DOHH2 (cell line): Measurements from ENCODE around the gene COMT.

ENCODE experiments used
- H3F3A ChIP-seq: fragments of 200-600 bp; sonication (generic), shearing (Covaris generic); 2 replicates; pipeline ENCODE4 v1.6.0; 2016; ENCODE audit warnings: antibody characterized with exemption, mild to moderate bottlenecking; ENCODE audit not compliant: control insufficient read depth, insufficient read depth
- H3K27ac ChIP-seq: fragments of 200-600 bp; sonication (generic); 2 replicates; pipeline ENCODE4 v1.5.1; 2014; ENCODE audit warnings: low read depth, mild to moderate bottlenecking, low read length, moderate library complexity
- H3K27me3 ChIP-seq: fragments of 200-600 bp; sonication (generic); 2 replicates; pipeline ENCODE4 v1.6.1; 2014; ENCODE audit warnings: mild to moderate bottlenecking, low read length, mixed read lengths; ENCODE audit not compliant: control insufficient read depth
- H3K36me3 ChIP-seq: fragments of 200-600 bp; sonication (generic); 2 replicates; pipeline ENCODE4 v1.6.1; 2014; ENCODE audit warnings: mild to moderate bottlenecking, low read length, moderate library complexity, mixed read lengths; ENCODE audit not compliant: control insufficient read depth
- H3K4me1 ChIP-seq: fragments of 200-600 bp; sonication (generic); 2 replicates; pipeline ENCODE4 v1.6.1; 2014; ENCODE audit warnings: mild to moderate bottlenecking, low read length, mixed read lengths; ENCODE audit not compliant: control insufficient read depth
- H3K4me2 ChIP-seq: fragments of 200-600 bp; sonication (generic); 2 replicates; pipeline ENCODE4 v1.6.0; 2014; ENCODE audit warnings: mild to moderate bottlenecking, low read length, moderate library complexity
- H3K4me3 ChIP-seq: fragments of 200-600 bp; sonication (generic); 2 replicates; pipeline ENCODE4 v1.5.1; 2014; ENCODE audit warnings: mild to moderate bottlenecking, low read length, mixed read lengths
- H3K79me2 ChIP-seq: fragments of 200-600 bp; sonication (generic); 2 replicates; pipeline ENCODE4 v1.6.1; 2014; ENCODE audit warnings: mild to moderate bottlenecking, low read length, mixed read lengths; ENCODE audit not compliant: control insufficient read depth
- H3K9me2 ChIP-seq: fragments of 200-600 bp; sonication (generic); replicated peaks from 2 replicates; pipeline ENCODE4 v1.6.1; 2014; ENCODE audit warnings: mild to moderate bottlenecking, low read length, mixed read lengths; ENCODE audit not compliant: control insufficient read depth
- H3K9me3 ChIP-seq: fragments of 200-600 bp; sonication (generic); 2 replicates; pipeline ENCODE4 v1.6.1; 2014; ENCODE audit warnings: antibody characterized with exemption, low read length, mixed read lengths; ENCODE audit not compliant: control insufficient read depth, insufficient read depth
- H4K20me1 ChIP-seq: fragments of 200-600 bp; sonication (generic); 2 replicates; pipeline ENCODE4 v1.6.0; 2014; ENCODE audit warnings: low read depth, mild to moderate bottlenecking, antibody characterized with exemption, low read length, moderate library complexity; ENCODE audit not compliant: control insufficient read depth, insufficient read depth
- CTCF ChIP-seq: fragments of 200-600 bp; sonication (generic); IDR thresholded peaks from one replicate; pipeline ENCODE4 v1.5.1; 2014; ENCODE audit warnings: antibody characterized with exemption, mild to moderate bottlenecking, low read depth, low read length; ENCODE audit not compliant: poor library complexity, severe bottlenecking
- EZH2phosphoT487 ChIP-seq: fragments of 200-600 bp; sonication (generic); IDR thresholded peaks from 2 replicates; pipeline ENCODE4 v1.6.1; 2017; ENCODE audit warnings: borderline replicate concordance, mild to moderate bottlenecking, antibody characterized with exemption, low read length, moderate library complexity, mixed read lengths

The COMT gene

GRCh38 chr22:19897726-19898125 is 43.8 kb upstream of the COMT start:
- H3F3A ChIP-seq = 0 out of 2 replicates have a peak, but pooled peaks cover 2% of the 10 kb centered on the region
- no peak for TF ChIP-seq CTCF
- TF ChIP-seq EZH2phosphoT487 = no peak
- H3K4me1 ChIP-seq = peaks cover 46% of the 10 kb centered on the region
- no peaks in the 10 kb centered on the region for H4K20me1 ChIP-seq
- H3K27me3 ChIP-seq = no peaks in the 10 kb centered on the region
- no peaks in the 10 kb centered on the region for H3K9me2 ChIP-seq
- no peaks in the 10 kb centered on the region for H3K36me3 ChIP-seq
- H3K27ac ChIP-seq = no peak overlapping the region
- H3K4me2 ChIP-seq = no peak overlapping the region
- no peaks in the 10 kb centered on the region for H3K9me3 ChIP-seq
- H3K4me3 ChIP-seq = no peak overlapping the region
- H3K79me2 ChIP-seq = no peaks in the 10 kb centered on the region

- Histone ChIP-seq H3K27ac (no peak overlapping the region), H3K79me2 (no peaks in the 10 kb centered on the region), H3K9me3 (no peaks in the 10 kb centered on the region), H4K20me1 (no peaks in the 10 kb centered on the region), H3K4me2 (no peak overlapping the region), H3K9me2 (no peaks in the 10 kb centered on the region), H3K4me1 (peaks cover 42% of the 10 kb centered on the region), H3K36me3 (no peaks in the 10 kb centered on the region), H3K4me3 (no peak overlapping the region), H3F3A (0 out of 2 replicates have a peak, but pooled peaks cover 2% of the 10 kb centered on the region), H3K27me3 (no peaks in the 10 kb centered on the region)
- TF ChIP-seq CTCF (no peak), EZH2phosphoT487 (no peak)
Measured at GRCh38 chr22:19898145-19898544, 43.4 kb upstream of the COMT start.

- TF ChIP-seq CTCF (no peak), EZH2phosphoT487 (no peak)
Measured at GRCh38 chr22:19898831-19899567, 42.6 kb upstream of the COMT start.

More at GRCh38 chr22:19898831-19899567, 42.6 kb upstream of the COMT start:
- H3K4me2 ChIP-seq = no peak overlapping the region
- no peaks in the 10 kb centered on the region for H4K20me1 ChIP-seq
- no peaks in the 10 kb centered on the region for H3K79me2 ChIP-seq
- 0 out of 2 replicates have a peak, but pooled peaks cover 2% of the 10 kb centered on the region for H3F3A ChIP-seq
- H3K36me3 ChIP-seq = no peaks in the 10 kb centered on the region
- no peaks in the 10 kb centered on the region for H3K27me3 ChIP-seq
- peaks cover 34% of the 10 kb centered on the region for H3K4me1 ChIP-seq
- H3K27ac ChIP-seq = no peak overlapping the region
- H3K4me3 ChIP-seq = no peak overlapping the region
- H3K9me2 ChIP-seq = no peaks in the 10 kb centered on the region
- H3K9me3 ChIP-seq = no peaks in the 10 kb centered on the region
